Activated CD4-positive, alpha-beta T cell treated with anti-CD3 and anti-CD28 coated beads, Interleukin-2, amount 10 ng/mL, durations not matched to agents 24 days and 14 days (primary cell): ENCODE data around the gene ARHGAP45. TPM values are rescaled to one million over a fixed set of nuclear protein-coding genes. Genes with fewer than 3 reads are reported as not detected.

Experiments
- DNase-seq: peaks from one replicate; pipeline ENCODE4 v3.0.0; 2022
- H3K27ac Mint-ChIP-seq: one replicate; pipeline ENCODE4 v1.8.0; 2022; ENCODE audit warnings: mild to moderate bottlenecking, mixed read lengths
- H3K27me3 Mint-ChIP-seq: one replicate; pipeline ENCODE4 v1.8.0; 2022; ENCODE audit warnings: mixed read lengths
- H3K36me3 Mint-ChIP-seq: one replicate; pipeline ENCODE4 v1.8.0; 2022; ENCODE audit warnings: low read depth, mild to moderate bottlenecking, mixed read lengths
- H3K4me1 Mint-ChIP-seq: one replicate; pipeline ENCODE4 v1.8.0; 2021; ENCODE audit warnings: mixed read lengths
- H3K4me3 Mint-ChIP-seq: one replicate; pipeline ENCODE4 v1.8.0; 2022; ENCODE audit warnings: mild to moderate bottlenecking, moderate library complexity, mixed read lengths
- H3K9me3 Mint-ChIP-seq: one replicate; pipeline ENCODE4 v1.8.0; 2021; ENCODE audit warnings: mixed read lengths
- intact Hi-C: fragments of 100-400 bp; cut with micrococcal nuclease; formaldehyde crosslinking; loops from one replicate; pipeline ENCODE4 v1.15.1; 2023
- total RNA-seq: library from RNA; stranded (reverse); gene quantifications from 2 replicates; pipeline ENCODE4 v1.2.3, GENCODE V29; 2022

Gene ARHGAP45
- total RNA-seq, 1 donor from 2014 or later = 183 TPM

DNA sequence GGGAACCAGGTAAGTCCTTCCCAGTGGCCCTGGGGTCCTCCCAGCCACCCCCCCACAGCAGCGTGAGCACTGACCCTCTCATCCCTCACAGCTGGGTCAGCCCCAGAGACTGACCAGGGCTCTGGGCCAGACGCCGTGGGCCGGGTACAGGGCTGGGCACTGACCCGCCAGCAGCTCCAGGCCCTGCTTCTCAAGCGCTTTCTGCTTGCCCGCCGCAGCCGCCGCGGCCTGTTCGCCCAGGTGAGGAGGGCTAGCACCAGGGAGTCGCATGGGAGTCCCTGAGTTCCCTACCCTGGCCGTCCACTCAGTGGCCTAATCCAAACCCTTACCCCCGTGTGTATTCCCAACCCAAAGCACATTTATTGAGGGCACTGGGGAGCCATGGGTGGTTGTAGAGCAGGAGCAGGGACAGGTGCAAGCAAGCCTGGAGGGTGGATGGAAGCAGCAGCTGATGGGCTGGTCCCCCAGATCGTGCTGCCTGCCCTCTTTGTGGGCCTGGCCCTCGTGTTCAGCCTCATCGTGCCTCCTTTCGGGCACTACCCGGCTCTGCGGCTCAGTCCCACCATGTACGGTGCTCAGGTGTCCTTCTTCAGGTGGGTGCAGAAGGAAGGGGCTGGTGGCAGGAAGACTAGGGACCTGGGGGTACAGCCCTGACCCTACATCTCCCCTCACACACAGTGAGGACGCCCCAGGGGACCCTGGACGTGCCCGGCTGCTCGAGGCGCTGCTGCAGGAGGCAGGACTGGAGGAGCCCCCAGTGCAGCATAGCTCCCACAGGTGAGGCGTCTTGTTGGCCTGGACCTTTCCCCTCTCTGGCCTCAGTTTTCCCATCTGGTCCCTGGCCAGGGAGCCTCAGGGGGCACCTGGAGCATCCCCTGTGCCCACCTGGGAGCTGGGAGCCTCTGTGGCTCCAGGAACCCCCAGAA lies 12.6 kb upstream of the ARHGAP45 start:
- Mint-ChIP-seq H3K4me1 (peaks cover 15% of the 10 kb centered on the region), H3K27me3 (no peaks in the 10 kb centered on the region), H3K9me3 (no peaks in the 10 kb centered on the region), H3K4me3 (no peak overlapping the region), H3K27ac (no peak overlapping the region), H3K36me3 (peaks cover 15% of the 10 kb centered on the region)
- intact Hi-C loops = no loop called here
- no peak for DNase-seq

DNA sequence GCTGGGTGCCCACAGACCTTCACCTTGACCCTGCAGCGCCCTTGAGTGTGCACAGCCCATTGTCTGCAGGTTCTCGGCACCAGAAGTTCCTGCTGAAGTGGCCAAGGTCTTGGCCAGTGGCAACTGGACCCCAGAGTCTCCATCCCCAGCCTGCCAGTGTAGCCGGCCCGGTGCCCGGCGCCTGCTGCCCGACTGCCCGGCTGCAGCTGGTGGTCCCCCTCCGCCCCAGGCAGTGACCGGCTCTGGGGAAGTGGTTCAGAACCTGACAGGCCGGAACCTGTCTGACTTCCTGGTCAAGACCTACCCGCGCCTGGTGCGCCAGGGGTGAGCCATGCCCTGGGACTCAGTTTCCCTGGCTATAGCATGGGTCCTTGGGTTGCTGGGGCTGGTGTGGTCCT lies 11.9 kb upstream of the ARHGAP45 start:
- Mint-ChIP-seq H3K9me3 (no peaks in the 10 kb centered on the region), H3K4me1 (peaks cover 15% of the 10 kb centered on the region), H3K36me3 (peaks cover 15% of the 10 kb centered on the region), H3K27ac (no peak overlapping the region), H3K4me3 (no peak overlapping the region), H3K27me3 (no peaks in the 10 kb centered on the region)
- DNase-seq = no peak
- intact Hi-C loops = no loop called here

DNA sequence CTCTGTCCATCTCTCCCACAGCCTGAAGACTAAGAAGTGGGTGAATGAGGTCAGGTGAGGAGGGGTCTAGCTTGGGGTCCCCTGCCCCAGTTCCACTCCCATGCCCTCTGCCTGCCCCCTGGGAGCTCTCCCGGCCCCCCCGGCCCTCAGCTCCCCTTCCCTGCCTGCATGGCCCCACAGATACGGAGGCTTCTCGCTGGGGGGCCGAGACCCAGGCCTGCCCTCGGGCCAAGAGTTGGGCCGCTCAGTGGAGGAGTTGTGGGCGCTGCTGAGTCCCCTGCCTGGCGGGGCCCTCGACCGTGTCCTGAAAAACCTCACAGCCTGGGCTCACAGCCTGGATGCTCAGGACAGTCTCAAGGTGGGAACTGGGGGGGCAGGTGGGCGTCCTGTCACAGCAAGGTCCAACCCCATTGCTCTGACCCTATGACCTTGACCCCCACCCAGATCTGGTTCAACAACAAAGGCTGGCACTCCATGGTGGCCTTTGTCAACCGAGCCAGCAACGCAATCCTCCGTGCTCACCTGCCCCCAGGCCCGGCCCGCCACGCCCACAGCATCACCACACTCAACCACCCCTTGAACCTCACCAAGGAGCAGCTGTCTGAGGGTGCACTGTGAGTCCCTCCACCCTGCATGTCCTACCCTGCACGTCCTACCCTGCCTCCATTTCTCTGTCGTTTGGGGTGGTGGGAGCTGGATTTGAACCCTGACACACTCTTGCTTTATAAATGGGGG lies 10.9 kb upstream of the ARHGAP45 start:
- Mint-ChIP-seq H3K4me3 (no peak overlapping the region), H3K9me3 (no peaks in the 10 kb centered on the region), H3K4me1 (peaks cover 15% of the 10 kb centered on the region), H3K36me3 (peaks cover 15% of the 10 kb centered on the region), H3K27ac (no peak overlapping the region), H3K27me3 (no peaks in the 10 kb centered on the region)
- intact Hi-C loops = no loop called here
- DNase-seq = no peak

- Mint-ChIP-seq H3K9me3 (no peaks in the 10 kb centered on the region), H3K27ac (peak overlapping the region; percentile 38), H3K27me3 (no peaks in the 10 kb centered on the region), H3K4me1 (peaks cover 16% of the 10 kb centered on the region), H3K4me3 (no peak overlapping the region), H3K36me3 (peaks cover 13% of the 10 kb centered on the region)
- DNase-seq = peak; percentile 80
- intact Hi-C loops = no loop called here
These were observed 9.7 kb upstream of the ARHGAP45 start for GRCh38 chr19:1057176-1057855.

DNA sequence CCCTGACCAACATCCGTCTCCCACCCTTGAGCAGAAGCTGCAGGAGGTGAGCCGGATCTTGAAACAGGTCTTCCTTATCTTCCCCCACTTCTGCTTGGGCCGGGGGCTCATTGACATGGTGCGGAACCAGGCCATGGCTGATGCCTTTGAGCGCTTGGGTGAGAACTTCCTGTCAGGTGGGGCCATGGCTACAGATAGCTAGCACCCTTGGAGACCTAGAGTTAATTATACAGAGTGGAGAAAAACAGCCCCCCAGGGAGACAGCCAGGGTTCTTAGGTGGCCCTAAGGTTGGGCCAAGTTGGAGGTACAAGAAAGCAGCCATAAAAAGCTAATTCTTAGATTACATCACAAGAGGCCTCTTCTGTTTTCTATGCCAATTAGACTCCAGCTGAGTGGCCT lies 8.9 kb upstream of the ARHGAP45 start:
- Mint-ChIP-seq H3K9me3 (no peaks in the 10 kb centered on the region), H3K36me3 (peaks cover 13% of the 10 kb centered on the region), H3K4me3 (no peak overlapping the region), H3K27ac (no peak overlapping the region), H3K27me3 (no peaks in the 10 kb centered on the region), H3K4me1 (peaks cover 16% of the 10 kb centered on the region)
- no peak for DNase-seq
- intact Hi-C loops = no loop called here

- no peak for DNase-seq
- intact Hi-C loops = no loop called here
- H3K4me1 Mint-ChIP-seq = peaks cover 28% of the 10 kb centered on the region
- H3K27me3 Mint-ChIP-seq = no peaks in the 10 kb centered on the region
- H3K27ac Mint-ChIP-seq = no peak overlapping the region
- peaks cover 12% of the 10 kb centered on the region for H3K36me3 Mint-ChIP-seq
- no peak overlapping the region for H3K4me3 Mint-ChIP-seq
- H3K9me3 Mint-ChIP-seq = no peaks in the 10 kb centered on the region
These were observed 6.3 kb upstream of the ARHGAP45 start for GRCh38 chr19:1060689-1061088.

DNA sequence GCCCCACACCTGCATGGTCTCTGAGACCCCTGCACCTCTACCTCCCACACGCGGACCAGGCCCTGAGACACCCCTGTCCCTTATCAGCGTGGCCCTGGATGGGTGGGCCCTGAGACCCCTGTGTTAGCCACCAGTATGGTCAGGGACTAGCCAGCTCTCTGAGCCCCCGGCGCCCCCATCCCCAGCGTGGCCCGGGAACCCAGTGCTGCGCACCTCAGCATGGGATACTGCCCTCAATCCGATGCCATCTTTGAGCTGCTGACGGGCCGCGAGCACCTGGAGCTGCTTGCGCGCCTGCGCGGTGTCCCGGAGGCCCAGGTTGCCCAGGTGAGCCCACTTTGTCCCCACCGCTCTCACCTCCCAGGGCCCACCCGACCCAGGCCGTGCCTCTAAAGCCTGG lies 5.0 kb upstream of the ARHGAP45 start:
- Mint-ChIP-seq H3K27me3 (no peaks in the 10 kb centered on the region), H3K36me3 (peaks cover 3% of the 10 kb centered on the region), H3K4me3 (no peak overlapping the region), H3K4me1 (peaks cover 30% of the 10 kb centered on the region), H3K9me3 (no peaks in the 10 kb centered on the region), H3K27ac (no peak overlapping the region)
- intact Hi-C loops = no loop called here
- no peak for DNase-seq

DNA sequence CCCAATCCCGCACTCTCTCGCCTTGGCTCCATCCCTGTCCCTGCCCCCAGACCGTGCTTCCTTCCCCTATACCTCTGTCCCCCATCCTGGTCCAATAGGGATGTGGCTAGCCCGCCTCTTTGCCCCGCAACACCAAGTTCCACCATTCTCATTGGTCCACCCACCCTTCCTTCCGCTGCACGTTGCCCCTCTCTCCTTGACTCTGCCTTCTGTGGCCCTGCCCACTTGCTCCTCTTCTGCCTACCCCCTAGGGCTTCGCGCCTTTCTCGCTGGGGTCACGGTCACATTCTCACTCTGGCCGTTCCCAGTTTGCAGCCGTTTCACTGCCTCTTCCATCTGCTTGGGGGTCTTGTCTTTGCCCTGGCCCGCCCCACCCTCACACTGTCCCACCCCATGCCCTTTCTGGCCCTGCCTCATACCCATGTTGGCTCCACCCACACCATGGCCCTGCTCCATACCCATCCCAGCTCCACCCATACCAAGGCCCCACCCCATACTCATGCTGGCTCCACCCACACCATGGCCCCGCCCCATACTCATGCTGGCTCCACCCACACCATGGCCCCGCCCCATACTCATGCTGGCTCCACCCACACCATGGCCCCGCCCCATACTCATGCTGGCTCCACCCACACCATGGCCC lies 4.5 kb upstream of the ARHGAP45 start:
- intact Hi-C loops = no loop called here
- peaks cover 27% of the 10 kb centered on the region for H3K4me1 Mint-ChIP-seq
- DNase-seq = no peak
- H3K27me3 Mint-ChIP-seq = no peaks in the 10 kb centered on the region
- H3K36me3 Mint-ChIP-seq = peaks cover under 1% of the 10 kb centered on the region
- no peaks in the 10 kb centered on the region for H3K9me3 Mint-ChIP-seq
- H3K4me3 Mint-ChIP-seq = no peak overlapping the region
- peak overlapping the region; percentile 45 for H3K27ac Mint-ChIP-seq

GRCh38 chr19:1063030-1063908 lies 3.7 kb upstream of the ARHGAP45 start:
- no peak overlapping the region for H3K4me3 Mint-ChIP-seq
- H3K27me3 Mint-ChIP-seq = no peaks in the 10 kb centered on the region
- H3K4me1 Mint-ChIP-seq = peaks cover 22% of the 10 kb centered on the region
- no peaks in the 10 kb centered on the region for H3K9me3 Mint-ChIP-seq
- peak; percentile 93 for DNase-seq
- no peak overlapping the region for H3K27ac Mint-ChIP-seq
- intact Hi-C loops = no loop called here
- no peaks in the 10 kb centered on the region for H3K36me3 Mint-ChIP-seq

- H3K4me1 Mint-ChIP-seq = peaks cover 28% of the 10 kb centered on the region
- peak; percentile 67 for DNase-seq
- H3K4me3 Mint-ChIP-seq = peak overlapping the region; percentile 12
- H3K27me3 Mint-ChIP-seq = no peaks in the 10 kb centered on the region
- H3K36me3 Mint-ChIP-seq = peaks cover 7% of the 10 kb centered on the region
- H3K27ac Mint-ChIP-seq = peak overlapping the region; percentile 11
- H3K9me3 Mint-ChIP-seq = no peaks in the 10 kb centered on the region
- intact Hi-C loops = loop anchor here (2.0 kb wide), 1 partner anchor 17 kb away; no protein-coding TSS in a partner anchor
These were observed 2.9 kb upstream of the ARHGAP45 start for GRCh38 chr19:1063909-1064660.

DNA sequence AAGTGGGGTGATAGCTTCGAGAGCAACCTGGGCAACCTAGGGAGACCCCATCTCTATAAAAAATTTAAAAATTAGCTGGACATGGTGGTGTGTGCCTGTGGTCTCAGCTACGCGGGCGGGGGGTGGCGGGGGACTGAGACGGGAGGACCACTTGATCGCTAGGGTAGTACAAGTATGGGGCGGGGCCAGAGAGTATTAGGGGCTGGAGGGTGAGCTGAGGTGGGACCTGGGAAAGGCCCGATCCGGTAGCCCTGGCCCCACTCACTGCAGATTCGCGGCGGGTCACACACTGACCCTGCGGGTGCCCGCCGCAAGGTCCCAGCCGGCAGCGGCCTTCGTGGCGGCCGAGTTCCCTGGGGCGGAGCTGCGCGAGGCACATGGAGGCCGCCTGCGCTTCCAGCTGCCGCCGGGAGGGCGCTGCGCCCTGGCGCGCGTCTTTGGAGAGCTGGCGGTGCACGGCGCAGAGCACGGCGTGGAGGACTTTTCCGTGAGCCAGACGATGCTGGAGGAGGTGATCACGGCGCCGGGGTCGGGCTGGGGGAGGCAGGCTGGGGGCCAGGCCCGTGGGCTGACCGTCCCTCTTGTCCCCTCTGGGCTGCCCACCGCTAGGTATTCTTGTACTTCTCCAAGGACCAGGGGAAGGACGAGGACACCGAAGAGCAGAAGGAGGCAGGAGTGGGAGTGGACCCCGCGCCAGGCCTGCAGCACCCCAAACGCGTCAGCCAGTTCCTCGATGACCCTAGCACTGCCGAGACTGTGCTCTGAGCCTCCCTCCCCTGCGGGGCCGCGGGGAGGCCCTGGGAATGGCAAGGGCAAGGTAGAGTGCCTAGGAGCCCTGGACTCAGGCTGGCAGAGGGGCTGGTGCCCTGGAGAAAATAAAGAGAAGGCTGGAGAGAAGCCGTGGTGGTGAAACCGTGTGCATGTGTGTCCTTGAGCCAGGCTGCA lies 2.0 kb upstream of the ARHGAP45 start:
- Mint-ChIP-seq H3K27ac (peak overlapping the region; percentile 44), H3K27me3 (no peaks in the 10 kb centered on the region), H3K36me3 (peaks cover 12% of the 10 kb centered on the region), H3K4me3 (peak overlapping the region; percentile 48), H3K4me1 (peaks cover 29% of the 10 kb centered on the region), H3K9me3 (no peaks in the 10 kb centered on the region)
- peak; percentile 94 for DNase-seq
- intact Hi-C loops = loop anchor here (2.0 to 5.0 kb wide), 3 partner anchors 16 to 177 kb away; partner anchors contain the start of genes ATP5F1D and GPX4
